ENCODE measurements around the gene LYSMD4.
"Not testable (repeated sequence)": the region's sequence is repeated elsewhere in the genome, so short reads cannot be mapped to it uniquely, and the experiment has no call there.

LYSMD4 gene

GRCh38 chr15:99733268-99734039 lies at the start of gene LYSMD4:
LYSMD4 (minus strand) TSS chr15:99733437; CDS start chr15:99731999, 1,438 bp downstream.
- DNase-seq (ENCODE audit: low read depth) = peak; percentile 98
- peak within 1 kb of the TSS; percentile 87 for H3K4me3 ChIP-seq (ENCODE audit: low read depth, low read length)
- no peak for TF ChIP-seq CTCF (IDR thresholded peaks at IDR 0.05; ENCODE audit: insufficient read depth, low read depth, low read length, missing control alignments)

GRCh38 chr15:99782029-99782428 lies 48.8 kb upstream of the LYSMD4 start:
- not testable (repeated sequence) for DNase-seq (ENCODE audit: low read depth); H3K4me3 ChIP-seq (ENCODE audit: low read depth, low read length)

- no peak for TF ChIP-seq CTCF (IDR thresholded peaks at IDR 0.05; ENCODE audit: insufficient read depth, low read depth, low read length, missing control alignments)
- DNase-seq (ENCODE audit: low read depth) = no peak
- no peak overlapping the region for H3K4me3 ChIP-seq (ENCODE audit: low read depth, low read length)
Measured at GRCh38 chr15:99777144-99777543, 43.9 kb upstream of the LYSMD4 start.

- no peak for TF ChIP-seq CTCF (IDR thresholded peaks at IDR 0.05; ENCODE audit: insufficient read depth, low read depth, low read length, missing control alignments)
- no peak for DNase-seq (ENCODE audit: low read depth)
- H3K4me3 ChIP-seq (ENCODE audit: low read depth, low read length) = no peak overlapping the region
Measured at GRCh38 chr15:99764522-99764921, 31.3 kb upstream of the LYSMD4 start.

GRCh38 chr15:99763827-99764226 lies 30.6 kb upstream of the LYSMD4 start:
- no peak for TF ChIP-seq CTCF (IDR thresholded peaks at IDR 0.05; ENCODE audit: insufficient read depth, low read depth, low read length, missing control alignments)
- H3K4me3 ChIP-seq (ENCODE audit: low read depth, low read length) = no peak overlapping the region
- DNase-seq (ENCODE audit: low read depth) = no peak

- no peak overlapping the region for H3K4me3 ChIP-seq (ENCODE audit: low read depth, low read length)
- no peak for DNase-seq (ENCODE audit: low read depth)
- TF ChIP-seq CTCF (IDR thresholded peaks at IDR 0.05; ENCODE audit: insufficient read depth, low read depth, low read length, missing control alignments) = no peak
Measured at GRCh38 chr15:99762288-99762687, 29.1 kb upstream of the LYSMD4 start.

- no peak overlapping the region for H3K4me3 ChIP-seq (ENCODE audit: low read depth, low read length)
- peak; percentile 86 for DNase-seq (ENCODE audit: low read depth)
- peak; percentile 77 for TF ChIP-seq CTCF (IDR thresholded peaks at IDR 0.05; ENCODE audit: insufficient read depth, low read depth, low read length, missing control alignments)
Measured at GRCh38 chr15:99755692-99756409, 22.6 kb upstream of the LYSMD4 start.

All from GM12865 (cell line).